A673 (cell line): ENCODE data around the gene DDX27. TPM values are rescaled to one million over a fixed set of nuclear protein-coding genes. Genes with fewer than 3 reads are reported as not detected.

Experiments used
- BruUV-seq: library from RNA; stranded (reverse); fragments of 400-500 nt; replicated peaks from 2 replicates; lab custom pipeline; 2021; lab: Mats Ljungman, UMichigan
- CTCF ChIA-PET: fragments of 300-600 bp; sonication (Branson Sonifier 250); formaldehyde crosslinking; loops from one replicate; lab custom pipeline; 2022; ENCODE audit warnings: antibody characterized with exemption; lab: Charles Lee
- POLR2A ChIA-PET: fragments of 300-600 bp; sonication (Branson Sonifier 250); formaldehyde crosslinking; loops from one replicate; lab custom pipeline; 2022; ENCODE audit warnings: antibody characterized with exemption; ENCODE audit not compliant: low non-redundant PET; lab: Charles Lee
- DNase-seq: peaks from one replicate; pipeline ENCODE4 v3.0.0-alpha.2; 2015; ENCODE audit warnings: low spot score
- H3K27ac ChIP-seq: fragments of 200-600 bp; sonication (generic); 2 replicates; pipeline ENCODE4 v1.5.1; 2016; ENCODE audit warnings: mixed run types, low read depth, mild to moderate bottlenecking, mixed read lengths, antibody characterized with exemption, low read length; ENCODE audit not compliant: poor library complexity, severe bottlenecking
- H3K27me3 ChIP-seq: fragments of 200-600 bp; sonication (generic); replicated peaks from 2 replicates; pipeline ENCODE4 v1.6.1; 2017; ENCODE audit warnings: mixed run types, low read depth, mild to moderate bottlenecking, mixed read lengths, antibody characterized with exemption, low read length; ENCODE audit not compliant: insufficient read depth, poor library complexity
- H3K36me3 ChIP-seq: fragments of 200-600 bp; sonication (generic); 2 replicates; pipeline ENCODE4 v1.6.1; 2016; ENCODE audit warnings: mixed run types, mild to moderate bottlenecking, mixed read lengths, antibody characterized with exemption, low read length; ENCODE audit not compliant: insufficient read depth, poor library complexity, severe bottlenecking
- H3K4me1 ChIP-seq: fragments of 200-600 bp; sonication (generic); 2 replicates; pipeline ENCODE4 v1.6.1; 2017; ENCODE audit warnings: mixed run types, mild to moderate bottlenecking, mixed read lengths, antibody characterized with exemption, low read length; ENCODE audit not compliant: insufficient read depth, poor library complexity, severe bottlenecking
- H3K4me3 ChIP-seq: fragments of 200-600 bp; sonication (generic); 2 replicates; pipeline ENCODE4 v1.5.1; 2016; ENCODE audit warnings: low read depth, mixed run types, mild to moderate bottlenecking, mixed read lengths, low read length; ENCODE audit not compliant: poor library complexity, severe bottlenecking
- H3K9me3 ChIP-seq: fragments of 200-600 bp; sonication (generic); 2 replicates; pipeline ENCODE4 v1.6.1; 2016; ENCODE audit warnings: mixed run types, low read depth, mild to moderate bottlenecking, mixed read lengths, antibody characterized with exemption, low read length; ENCODE audit not compliant: poor library complexity, severe bottlenecking
- CTCF ChIP-seq: fragments of 300-800, 200-600 bp; sonication (generic); conservative IDR thresholded peaks from 2 replicates; pipeline ENCODE4 v1.5.1; 2017; ENCODE audit warnings: low read depth, mild to moderate bottlenecking, antibody characterized with exemption, low read length, moderate library complexity, mixed read lengths
- EZH2 ChIP-seq: fragments of 200-600 bp; sonication (generic); IDR thresholded peaks from 2 replicates; pipeline ENCODE4 v1.6.1; 2017; ENCODE audit warnings: borderline replicate concordance, low read depth, mild to moderate bottlenecking, mixed read lengths, antibody characterized with exemption, low read length; ENCODE audit not compliant: poor library complexity, severe bottlenecking
- intact Hi-C: fragments of 100-400 bp; cut with micrococcal nuclease; formaldehyde crosslinking; loops from one replicate; pipeline ENCODE4 v1.10.0; 2022; ENCODE audit not compliant: unreplicated experiment
- total RNA-seq: library from RNA; stranded (reverse); gene quantifications from 2 replicates; pipeline ENCODE4 v1.2.3, GENCODE V29; 2021

Gene DDX27
- total RNA-seq, 1 experiment from 2014 or later, result 62.4 TPM

DNA sequence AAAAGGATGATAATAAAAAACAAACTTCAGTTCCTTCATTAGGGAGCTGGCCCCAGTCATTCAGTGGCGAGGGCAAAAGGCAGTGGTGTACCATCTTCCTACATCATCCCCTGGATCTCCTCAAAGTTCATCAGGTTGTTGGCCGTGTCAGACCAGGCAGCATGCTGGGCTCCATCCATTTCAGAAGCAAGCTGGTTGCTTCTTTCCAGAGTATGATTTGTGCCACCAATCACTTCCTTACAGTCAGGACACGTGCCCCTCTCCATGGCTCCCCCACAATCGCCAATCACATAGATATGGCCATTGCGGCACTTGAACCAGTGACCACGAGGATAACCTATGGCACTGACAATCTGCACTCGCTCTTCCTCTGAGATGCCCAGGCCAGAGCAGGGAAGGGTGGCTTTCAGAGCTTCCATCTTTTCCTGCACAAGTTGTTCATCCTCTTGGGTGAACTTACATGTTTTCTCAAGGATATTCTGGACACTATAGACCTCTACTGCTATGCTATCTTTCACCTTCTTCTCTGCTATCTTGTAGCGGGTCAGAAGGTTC is 28.0 kb downstream of the DDX27 start:
- ChIA-PET CTCF (interaction anchor here (1.5 to 1.7 kb wide), 2 partner anchors 73 to 76 kb away, joined by 4 to 5 read pairs; no protein-coding TSS in a partner anchor), POLR2A (no interaction called here)
- Histone ChIP-seq H3K4me1 (peaks cover 18% of the 10 kb centered on the region), H3K36me3 (peaks cover 59% of the 10 kb centered on the region), H3K27me3 (no peaks in the 10 kb centered on the region), H3K9me3 (no peaks in the 10 kb centered on the region), H3K4me3 (no peak overlapping the region), H3K27ac (peak overlapping the region; percentile 39)
- BruUV-seq, result TSS peak; percentile 19
- intact Hi-C loops, result loop anchor here (2.0 kb wide), 1 partner anchor 76 kb away; no protein-coding TSS in a partner anchor
- DNase-seq, result no peak
- no peak for TF ChIP-seq CTCF
- TF ChIP-seq EZH2, result no peak

GRCh38 chr20:49247792-49248191 is 28.6 kb downstream of the DDX27 start:
- intact Hi-C loops, result loop anchor here (2.0 kb wide), 1 partner anchor 75 kb away; no protein-coding TSS in a partner anchor

GRCh38 chr20:49248301-49248700 is 29.1 kb downstream of the DDX27 start:
- H3K4me1 ChIP-seq, result peaks cover 27% of the 10 kb centered on the region
- H3K36me3 ChIP-seq, result peaks cover 60% of the 10 kb centered on the region
- no peak overlapping the region for H3K4me3 ChIP-seq
- intact Hi-C loops, result no loop called here
- peak overlapping the region; percentile 39 for H3K27ac ChIP-seq
- ChIA-PET POLR2A (interaction anchor here (0.5 kb wide), 1 partner anchor 73 kb away, joined by 3 read pairs; no protein-coding TSS in a partner anchor), CTCF (interaction anchor here (1.5 to 1.7 kb wide), 2 partner anchors 72 to 75 kb away, joined by 4 to 5 read pairs; no protein-coding TSS in a partner anchor)
- H3K9me3 ChIP-seq, result no peaks in the 10 kb centered on the region
- TF ChIP-seq EZH2 (no peak), CTCF (no peak)
- BruUV-seq, result no TSS peak
- H3K27me3 ChIP-seq, result no peaks in the 10 kb centered on the region
- DNase-seq, result no peak

More at GRCh38 chr20:49247792-49248191, 28.6 kb downstream of the DDX27 start:
- TF ChIP-seq CTCF, result no peak
- no TSS peak for BruUV-seq
- H3K36me3 ChIP-seq, result peaks cover 62% of the 10 kb centered on the region
- CTCF ChIA-PET, result interaction anchor here (1.5 to 1.7 kb wide), 2 partner anchors 72 to 76 kb away, joined by 4 to 5 read pairs; no protein-coding TSS in a partner anchor
- peaks cover 24% of the 10 kb centered on the region for H3K4me1 ChIP-seq
- peak overlapping the region; percentile 39 for H3K27ac ChIP-seq
- no peaks in the 10 kb centered on the region for H3K9me3 ChIP-seq
- DNase-seq, result peak; percentile 60
- POLR2A ChIA-PET, result interaction anchor here (0.5 kb wide), 1 partner anchor 73 kb away, joined by 3 read pairs; no protein-coding TSS in a partner anchor
- H3K4me3 ChIP-seq, result no peak overlapping the region
- no peaks in the 10 kb centered on the region for H3K27me3 ChIP-seq
